NCI-H1694 treated with DMSO at 0.1 percent for 48 hours (cell line): ENCODE data around the gene CD200.

ENCODE experiments used
- DNase-seq: peaks from one replicate; lab custom pipeline; 2025; lab: John Stamatoyannopoulos, UW

CD200 gene, protein sequence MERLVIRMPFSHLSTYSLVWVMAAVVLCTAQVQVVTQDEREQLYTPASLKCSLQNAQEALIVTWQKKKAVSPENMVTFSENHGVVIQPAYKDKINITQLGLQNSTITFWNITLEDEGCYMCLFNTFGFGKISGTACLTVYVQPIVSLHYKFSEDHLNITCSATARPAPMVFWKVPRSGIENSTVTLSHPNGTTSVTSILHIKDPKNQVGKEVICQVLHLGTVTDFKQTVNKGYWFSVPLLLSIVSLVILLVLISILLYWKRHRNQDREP

DNA sequence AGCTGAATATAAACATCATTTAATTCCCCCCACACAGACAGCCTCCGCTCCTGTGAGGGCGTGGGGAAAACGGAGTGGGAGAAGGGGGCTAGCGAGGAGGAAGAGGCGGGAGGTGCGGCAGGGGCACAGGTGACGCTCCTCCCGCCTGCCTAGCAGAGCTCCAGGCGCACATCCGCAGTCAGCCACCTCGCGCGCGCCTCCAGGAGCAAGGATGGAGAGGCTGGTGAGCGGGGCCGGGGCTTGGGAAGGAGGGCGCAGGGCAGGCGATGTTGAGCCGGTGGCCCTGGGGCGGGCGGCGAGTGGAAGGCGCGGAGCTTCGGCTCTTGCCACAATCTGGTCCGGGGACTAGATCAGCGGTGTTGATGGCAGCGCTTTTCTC, at the start of gene CD200:
Gene CD200 (plus strand): TSS at position 155 of the 379 bp plus-strand sequence. CDS start 57 bp downstream, at position 212.
- DNase-seq, result no peak

GRCh38 chr3:112289011-112289410, 43.9 kb upstream of the CD200 start:
- no peak for DNase-seq

GRCh38 chr3:112293368-112294321, 39.3 kb upstream of the CD200 start, which contains the start of gene SLC9C1:
Gene SLC9C1 (minus strand): TSS chr3:112294216. CDS start chr3:112286791, 7,425 bp downstream.
- DNase-seq, result peak; percentile 8

GRCh38 chr3:112297714-112298113, 35.2 kb upstream of the CD200 start:
- DNase-seq, result no peak

DNA sequence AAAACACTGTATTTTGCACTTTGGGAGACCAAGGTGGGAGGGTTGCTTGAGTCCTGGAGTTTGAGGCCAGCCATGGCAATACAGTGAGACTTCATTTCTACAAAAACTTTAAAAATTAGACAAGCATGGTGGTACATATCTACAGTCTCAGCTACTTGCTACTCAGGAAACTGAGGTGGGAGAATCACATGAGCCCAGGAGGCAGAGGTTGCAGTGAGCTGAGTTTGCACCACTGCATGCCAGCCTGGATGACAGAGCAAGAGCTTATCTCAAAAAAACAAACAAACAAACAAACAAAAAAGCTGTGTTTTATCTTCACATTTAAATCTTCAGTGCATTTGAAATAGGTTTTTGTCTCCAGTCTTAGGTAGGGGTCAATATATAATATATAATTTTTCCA, 34.2 kb upstream of the CD200 start:
- no peak for DNase-seq

DNA sequence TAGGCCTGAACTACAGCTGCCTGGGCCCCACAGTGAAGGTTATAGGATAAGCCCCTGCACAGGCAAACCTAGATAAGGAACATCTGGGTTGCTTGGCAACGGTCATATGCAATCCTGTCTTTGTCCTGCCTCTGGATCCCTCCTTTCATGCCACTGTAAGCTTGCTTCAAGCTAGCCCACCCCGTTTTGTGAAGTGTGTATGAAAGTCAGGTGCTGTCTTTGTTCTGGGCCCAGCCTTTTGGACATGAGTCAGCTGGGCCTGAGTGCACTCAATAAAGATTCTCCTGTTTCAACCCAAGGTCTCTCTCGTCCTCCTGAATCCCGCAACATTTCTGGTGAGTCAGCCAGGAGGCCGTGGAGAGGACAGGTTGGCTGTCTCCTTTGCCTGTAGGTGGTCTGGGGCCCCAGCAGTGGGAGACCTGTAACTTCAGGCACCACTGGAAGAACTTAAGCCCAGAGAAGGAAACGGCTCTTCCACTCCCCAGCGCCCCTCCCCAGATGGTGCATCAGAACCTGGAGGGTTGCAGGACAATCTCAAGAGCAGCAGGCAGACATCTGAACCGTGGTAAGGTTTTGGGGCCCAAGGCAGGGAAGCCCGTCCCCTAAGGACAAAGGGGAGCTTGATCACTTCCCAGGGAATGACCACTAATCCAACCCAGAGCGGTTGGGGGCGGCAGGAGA, 30.7 kb upstream of the CD200 start:
- no peak for DNase-seq

DNA sequence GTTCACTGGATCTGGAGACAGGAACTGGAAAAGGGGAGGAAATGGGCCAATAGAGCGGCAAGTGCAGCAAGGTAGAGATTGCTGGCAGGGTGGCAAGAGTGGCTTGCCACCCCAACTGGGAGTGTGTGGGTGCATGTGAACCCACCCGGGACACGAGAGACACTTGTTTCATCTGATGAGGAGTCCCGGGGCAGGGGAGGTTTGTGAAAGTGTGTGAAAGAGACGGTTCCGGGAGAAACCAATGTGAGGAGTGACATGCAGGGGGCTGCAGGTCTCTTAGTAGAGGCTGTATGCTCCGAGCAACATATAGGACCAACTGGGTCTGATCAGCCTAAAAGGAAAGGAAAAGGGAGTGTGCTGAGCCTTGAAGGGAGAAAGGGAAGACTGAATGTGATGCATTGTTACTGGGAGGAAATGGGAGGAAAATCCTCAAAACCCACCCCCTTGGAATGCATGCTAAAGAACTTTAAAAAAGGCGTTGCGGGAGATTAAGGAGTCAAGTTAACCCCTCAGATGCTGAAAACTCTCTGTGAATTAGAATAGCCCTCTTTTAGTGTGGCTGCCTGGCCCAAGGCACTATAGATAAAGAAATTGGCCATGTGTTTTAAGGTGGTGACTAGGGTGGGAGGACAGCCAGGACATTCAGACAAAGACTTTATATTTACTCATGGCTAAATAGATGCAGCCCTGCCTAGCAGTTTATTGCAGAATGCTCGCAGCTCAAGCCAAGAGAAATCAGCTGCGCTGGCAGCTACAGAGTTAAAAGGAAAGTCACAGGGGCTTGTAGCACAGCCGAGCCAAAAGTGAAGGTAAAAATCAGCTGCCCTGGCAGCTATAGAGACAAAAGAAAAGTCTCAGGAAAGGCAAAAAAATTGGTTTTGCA, 29.8 kb upstream of the CD200 start:
- DNase-seq, result no peak

DNA sequence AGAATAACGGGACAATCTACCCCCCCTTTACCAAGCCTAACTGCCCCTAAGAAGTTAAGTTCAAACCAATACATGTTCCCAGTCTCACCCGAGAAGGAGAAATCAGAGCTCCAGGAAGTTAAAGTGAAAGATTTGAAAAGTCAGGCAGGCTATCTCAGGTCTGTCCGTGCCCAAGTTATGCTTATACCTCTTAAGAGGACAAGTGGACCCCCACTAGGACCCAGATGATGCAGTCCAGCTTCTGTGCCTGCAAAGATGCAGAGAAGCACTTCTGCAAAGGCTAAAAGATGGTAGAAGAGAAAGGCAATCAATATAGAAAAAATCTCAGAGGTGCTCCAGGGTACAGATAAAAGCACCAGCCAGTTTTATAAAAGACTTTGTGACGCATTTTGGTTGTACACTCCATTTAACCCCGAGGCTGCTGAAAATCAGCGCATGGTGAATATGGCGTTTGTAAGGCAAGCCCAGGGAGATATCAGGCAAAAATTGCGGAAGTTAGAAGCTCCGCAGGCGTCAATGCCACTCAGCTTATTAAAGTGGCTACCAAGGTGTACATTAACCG, 29.1 kb upstream of the CD200 start:
- DNase-seq, result no peak

- no peak for DNase-seq
These were observed 28.3 kb upstream of the CD200 start for GRCh38 chr3:112304611-112305010.

- no peak for DNase-seq
These were observed 26.1 kb upstream of the CD200 start for GRCh38 chr3:112306825-112307224.

- DNase-seq, result no peak
These were observed 25.4 kb upstream of the CD200 start for GRCh38 chr3:112307557-112307956.

- no peak for DNase-seq
These were observed 24.6 kb upstream of the CD200 start for GRCh38 chr3:112308151-112308911.

DNA sequence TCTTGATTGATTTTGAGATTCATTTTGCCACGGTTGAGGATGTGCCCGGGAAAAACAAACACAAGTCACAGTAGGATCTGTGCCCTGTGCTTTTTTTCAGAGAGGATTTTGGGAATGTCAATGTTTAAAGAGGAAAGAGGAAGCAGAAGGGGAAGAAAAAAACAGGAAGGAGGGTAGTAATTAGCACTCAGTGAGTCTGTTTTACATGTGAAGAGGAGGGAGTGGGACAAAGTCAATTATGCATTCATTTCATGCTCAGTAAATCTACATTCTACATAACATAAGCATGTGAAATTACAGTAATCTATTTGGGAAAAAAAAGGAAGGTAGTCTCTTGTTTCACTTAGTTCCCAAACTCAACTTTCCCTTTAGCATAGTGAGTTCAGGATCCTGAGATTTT, 18.3 kb upstream of the CD200 start:
- DNase-seq, result no peak

- DNase-seq, result no peak
These were observed 17.2 kb upstream of the CD200 start for GRCh38 chr3:112315791-112316190.

DNA sequence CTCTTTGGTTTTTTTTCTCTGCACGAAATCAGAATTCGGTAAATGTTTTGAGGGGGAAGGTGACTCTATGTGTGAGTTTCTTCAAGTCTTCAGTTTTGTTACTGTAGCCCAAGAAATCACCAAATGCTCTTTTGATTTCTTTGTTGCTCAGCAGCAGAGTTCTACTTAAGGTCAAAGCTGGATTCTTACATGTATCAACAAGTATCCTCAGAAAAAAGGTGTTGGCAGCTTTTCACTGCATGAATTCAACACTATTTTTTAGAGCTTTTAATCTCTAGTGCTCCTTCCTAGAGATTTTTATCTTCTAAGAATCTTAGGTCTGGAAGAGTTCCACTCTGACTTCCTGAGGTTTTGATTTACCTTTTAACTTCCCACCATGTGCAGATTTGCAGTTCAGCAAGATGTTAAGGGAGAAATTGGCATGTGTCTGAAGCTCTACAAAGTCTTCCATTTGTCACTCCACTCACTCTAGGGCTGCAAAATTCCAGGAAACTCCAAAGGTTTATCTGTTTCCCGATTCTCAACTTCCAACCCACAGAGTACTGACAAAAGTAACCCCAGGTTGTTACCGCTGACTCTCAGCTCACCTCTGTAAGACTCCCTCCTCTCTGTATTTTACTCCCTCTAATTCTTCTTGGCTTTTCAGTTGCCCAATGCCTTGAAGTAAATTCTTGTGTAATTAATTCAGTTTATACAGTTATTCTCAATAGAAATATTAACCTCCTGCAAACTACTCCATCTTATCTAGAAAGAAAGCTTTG, 13.3 kb upstream of the CD200 start:
- DNase-seq, result no peak

DNA sequence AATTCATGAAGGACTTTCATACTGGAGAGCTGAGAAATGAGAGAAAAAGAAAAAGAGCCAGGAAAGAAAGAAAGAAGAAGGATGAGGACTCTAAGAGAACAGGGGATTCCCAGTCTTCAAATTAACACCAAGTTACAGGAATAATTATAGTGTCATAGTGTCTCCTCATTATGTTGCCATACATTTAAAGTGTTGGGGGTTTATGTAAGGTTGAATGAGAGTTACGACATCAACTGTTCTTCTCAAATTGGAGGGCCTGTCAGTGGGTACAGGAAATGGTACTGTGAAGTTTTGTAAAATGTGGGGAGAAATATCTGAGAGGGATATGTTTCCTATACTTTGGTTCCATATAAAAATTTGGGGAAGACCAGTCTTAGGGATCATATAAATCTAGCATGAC, 12.3 kb upstream of the CD200 start:
- no peak for DNase-seq

GRCh38 chr3:112321867-112322652, 10.9 kb upstream of the CD200 start:
- no peak for DNase-seq

DNA sequence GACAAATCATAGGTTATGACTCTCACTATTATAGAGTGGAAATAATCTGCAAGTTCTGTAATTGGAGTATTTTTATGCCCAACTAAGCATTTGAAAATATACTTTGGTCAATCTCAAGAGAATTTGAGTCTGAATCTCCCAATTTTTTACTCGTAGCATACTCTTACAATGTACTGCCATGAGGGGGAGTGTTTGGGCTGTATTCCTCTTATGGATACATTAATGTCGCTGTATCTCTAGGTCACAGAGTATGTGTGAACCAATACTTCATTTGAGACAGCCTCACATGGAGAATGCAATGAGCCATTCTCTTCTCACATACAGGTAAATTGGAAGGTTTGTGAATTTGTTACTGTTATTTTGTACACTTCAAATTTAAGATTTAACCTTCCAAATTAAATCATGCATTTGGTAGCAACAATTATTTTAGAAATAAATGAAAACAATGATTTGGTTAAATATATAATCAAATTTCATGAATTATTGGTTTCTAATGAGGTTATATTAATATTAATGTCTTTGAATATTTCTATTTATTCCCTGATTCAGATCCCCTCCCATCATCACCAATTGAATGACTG, 5.5 kb upstream of the CD200 start:
- DNase-seq, result peak; percentile 58
